Measurements from ENCODE around the gene CBX2.

DNA sequence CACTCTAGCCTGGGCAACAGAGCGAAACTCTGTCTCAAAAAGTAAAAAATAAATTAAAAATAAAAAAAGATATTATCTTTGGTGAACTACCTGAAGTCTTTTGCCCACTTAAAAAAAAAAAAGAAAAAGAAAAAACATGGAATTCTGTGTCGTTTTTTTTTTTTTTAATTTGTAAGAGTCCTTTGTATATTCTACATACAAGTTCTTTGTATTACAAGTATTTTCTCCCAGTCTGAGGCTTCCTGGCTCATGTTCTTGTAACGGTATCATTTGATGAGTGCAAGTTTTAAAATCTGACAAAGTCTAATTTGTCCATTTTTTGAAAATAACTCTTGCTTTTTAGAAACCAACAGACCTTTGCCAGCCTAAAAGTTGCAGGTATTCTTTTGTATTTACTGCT lies 12.2 kb upstream of the CBX2 start:
- TF ChIP-seq POLR2AphosphoS5 (IDR thresholded peaks at IDR 0.05; ENCODE audit: borderline replicate concordance, low read depth, low read length) (no peak), EZH2 (IDR thresholded peaks at IDR 0.05) (no peak), FOXP2 (optimal IDR thresholded peaks at IDR 0.05; ENCODE audit: control extremely low read depth, extremely low read length, insufficient read depth) (no peak)
